ENCODE data around the gene PKDCC.

GRCh38 chr2:42043789-42044394 is 3.9 kb upstream of the PKDCC start:
- TF ChIP-seq, protein P1, sequence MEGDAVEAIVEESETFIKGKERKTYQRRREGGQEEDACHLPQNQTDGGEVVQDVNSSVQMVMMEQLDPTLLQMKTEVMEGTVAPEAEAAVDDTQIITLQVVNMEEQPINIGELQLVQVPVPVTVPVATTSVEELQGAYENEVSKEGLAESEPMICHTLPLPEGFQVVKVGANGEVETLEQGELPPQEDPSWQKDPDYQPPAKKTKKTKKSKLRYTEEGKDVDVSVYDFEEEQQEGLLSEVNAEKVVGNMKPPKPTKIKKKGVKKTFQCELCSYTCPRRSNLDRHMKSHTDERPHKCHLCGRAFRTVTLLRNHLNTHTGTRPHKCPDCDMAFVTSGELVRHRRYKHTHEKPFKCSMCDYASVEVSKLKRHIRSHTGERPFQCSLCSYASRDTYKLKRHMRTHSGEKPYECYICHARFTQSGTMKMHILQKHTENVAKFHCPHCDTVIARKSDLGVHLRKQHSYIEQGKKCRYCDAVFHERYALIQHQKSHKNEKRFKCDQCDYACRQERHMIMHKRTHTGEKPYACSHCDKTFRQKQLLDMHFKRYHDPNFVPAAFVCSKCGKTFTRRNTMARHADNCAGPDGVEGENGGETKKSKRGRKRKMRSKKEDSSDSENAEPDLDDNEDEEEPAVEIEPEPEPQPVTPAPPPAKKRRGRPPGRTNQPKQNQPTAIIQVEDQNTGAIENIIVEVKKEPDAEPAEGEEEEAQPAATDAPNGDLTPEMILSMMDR (IDR thresholded peaks at IDR 0.05) = no peak
- TF ChIP-seq POLR2A (IDR thresholded peaks at IDR 0.05) = no peak

All from testis (tissue), 2 donors.